ENCODE results near the gene PCSK4. TPM values are rescaled to one million over a fixed set of nuclear protein-coding genes. Genes with fewer than 3 reads are reported as not detected.

The PCSK4 gene
- polyA plus RNA-seq, 1 of the 3 experiments (the other 2 are of a cell fraction): 6.6 TPM

DNA sequence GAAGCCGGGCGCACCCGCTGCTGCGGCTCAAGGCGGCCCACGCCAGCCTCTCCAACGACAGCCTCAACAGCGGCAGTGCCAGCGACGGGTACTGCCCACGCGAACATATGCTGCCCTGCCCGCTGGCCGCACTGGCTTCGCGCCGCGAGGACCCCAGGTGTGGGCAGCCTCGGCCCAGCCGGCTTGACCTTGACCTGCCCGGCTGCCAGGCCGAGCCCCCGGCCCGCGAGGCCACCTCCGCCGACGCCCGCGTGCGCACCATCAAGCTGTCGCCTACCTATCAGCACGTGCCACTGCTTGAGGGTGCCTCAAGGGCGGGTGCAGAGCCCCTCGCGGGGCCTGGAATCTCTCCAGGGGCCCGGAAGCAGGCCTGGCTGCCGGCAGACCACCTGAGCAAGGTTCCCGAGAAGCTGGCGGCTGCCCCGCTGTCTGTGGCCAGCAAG, 24.1 kb downstream of the PCSK4 start:
- Histone ChIP-seq H4K20me1 (ENCODE audit: insufficient read depth) (0 out of 2 replicates have a peak, but pooled peaks cover 4% of the 10 kb centered on the region), H3K9me2 (no peaks in the 10 kb centered on the region), H3K36me3 (replicated peaks in 1 of 2; ENCODE audit: control insufficient read depth in 1 of 2, insufficient read depth in 2 of 2, low read length in 1 of 2) (peaks cover 0 to 20% of the 10 kb centered on the region in 2 experiments), H3K4me3 (ENCODE audit: low read depth in 2 of 2, low read length in 1 of 2) (no peak overlapping the region), H3K79me2 (ENCODE audit: insufficient read depth) (peaks cover 2% of the 10 kb centered on the region; the same call in 1 of the 2 replicates), H3K9me3 (no peaks in the 10 kb centered on the region), H3K27ac (ENCODE audit: low read depth in 2 of 2, low read length in 1 of 2) (no peak overlapping the region), H3K4me2 (no peak overlapping the region), H2AFZ (ENCODE audit: low read depth) (no peak overlapping the region), H3F3A (replicated peaks; ENCODE audit: insufficient read depth) (peaks cover 3% of the 10 kb centered on the region), H3K27me3 (ENCODE audit: insufficient read depth) (no peaks in the 10 kb centered on the region), H3K4me1 (ENCODE audit: control insufficient read depth in 1 of 2, insufficient read depth in 2 of 2, low read depth in 1 of 2, low read length in 1 of 2) (no peaks in the 10 kb centered on the region), H3K9ac (no peak overlapping the region)
- CTCF ChIA-PET: interaction anchor here (0.6 to 1.2 kb wide), 2 partner anchors 12 to 21 kb away, joined by 3 read pairs; no protein-coding TSS in a partner anchor
- no peak for DNase-seq
- WGBS (ENCODE audit: low lambda C conversion rate): 80% methylated on average over 3 of the region's 41 CpGs
- TF ChIP-seq MAX (IDR thresholded peaks at IDR 0.05; ENCODE audit: low read depth): no peak
- POLR2A ChIA-PET: interaction anchor here (1.4 kb wide), 1 partner anchor 22 kb away, joined by 3 read pairs; no protein-coding TSS in a partner anchor

DNA sequence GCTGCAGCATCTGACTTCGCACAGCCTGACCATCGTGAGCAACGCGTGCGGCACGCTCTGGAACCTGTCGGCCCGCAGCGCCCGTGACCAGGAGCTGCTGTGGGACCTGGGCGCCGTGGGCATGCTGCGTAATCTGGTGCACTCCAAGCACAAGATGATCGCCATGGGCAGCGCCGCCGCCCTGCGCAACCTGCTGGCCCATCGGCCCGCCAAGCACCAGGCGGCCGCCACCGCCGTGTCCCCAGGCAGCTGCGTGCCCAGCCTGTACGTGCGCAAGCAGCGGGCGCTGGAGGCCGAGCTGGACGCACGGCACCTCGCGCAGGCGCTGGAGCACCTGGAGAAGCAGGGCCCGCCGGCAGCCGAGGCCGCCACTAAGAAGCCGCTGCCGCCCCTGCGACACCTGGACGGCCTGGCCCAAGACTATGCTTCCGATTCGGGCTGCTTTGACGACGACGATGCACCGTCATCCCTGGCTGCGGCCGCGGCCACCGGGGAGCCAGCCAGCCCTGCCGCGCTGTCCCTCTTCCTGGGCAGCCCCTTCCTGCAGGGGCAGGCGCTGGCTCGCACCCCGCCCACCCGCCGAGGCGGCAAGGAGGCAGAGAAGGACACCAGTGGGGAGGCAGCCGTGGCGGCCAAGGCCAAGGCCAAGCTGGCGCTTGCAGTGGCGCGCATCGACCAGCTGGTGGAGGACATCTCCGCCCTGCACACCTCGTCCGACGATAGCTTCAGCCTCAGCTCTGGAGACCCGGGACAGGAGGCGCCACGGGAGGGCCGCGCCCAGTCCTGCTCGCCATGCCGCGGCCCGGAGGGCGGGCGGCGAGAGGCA, 24.7 kb downstream of the PCSK4 start:
- 0 out of 2 replicates have a peak, but pooled peaks cover 4% of the 10 kb centered on the region for H4K20me1 ChIP-seq (ENCODE audit: insufficient read depth)
- ChIA-PET POLR2A (interaction anchor here (0.7 kb wide), 1 partner anchor 11 kb away, joined by 5 read pairs; no protein-coding TSS in a partner anchor), CTCF (interaction anchor here (0.6 to 1.2 kb wide), 2 partner anchors 11 to 20 kb away, joined by 3 read pairs; no protein-coding TSS in a partner anchor)
- H3K27me3 ChIP-seq (ENCODE audit: insufficient read depth): no peaks in the 10 kb centered on the region
- no peaks in the 10 kb centered on the region for H3K9me3 ChIP-seq
- WGBS (ENCODE audit: low lambda C conversion rate): 96% methylated on average over 18 of the region's 83 CpGs
- H3K4me1 ChIP-seq (ENCODE audit: control insufficient read depth in 1 of 2, insufficient read depth in 2 of 2, low read depth in 1 of 2, low read length in 1 of 2): no peaks in the 10 kb centered on the region
- H3K79me2 ChIP-seq (ENCODE audit: insufficient read depth): no peaks in the 10 kb centered on the region
- peaks cover 3% of the 10 kb centered on the region for H3F3A ChIP-seq (replicated peaks; ENCODE audit: insufficient read depth)
- H2AFZ ChIP-seq (ENCODE audit: low read depth): no peak overlapping the region
- no peak overlapping the region for H3K4me2 ChIP-seq
- H3K36me3 ChIP-seq (replicated peaks in 1 of 2; ENCODE audit: control insufficient read depth in 1 of 2, insufficient read depth in 2 of 2, low read length in 1 of 2): peaks cover 4 to 24% of the 10 kb centered on the region in 2 experiments
- H3K27ac ChIP-seq (ENCODE audit: low read depth in 2 of 2, low read length in 1 of 2): no peak overlapping the region
- DNase-seq: no peak
- H3K4me3 ChIP-seq (ENCODE audit: low read depth in 2 of 2, low read length in 1 of 2): no peak overlapping the region
- H3K9me2 ChIP-seq: no peaks in the 10 kb centered on the region
- no peak overlapping the region for H3K9ac ChIP-seq
- TF ChIP-seq POLR2AphosphoS5 (IDR thresholded peaks at IDR 0.05; ENCODE audit: low read depth, low read length): no peak
- TF ChIP-seq JUND (IDR thresholded peaks at IDR 0.05): no peak
- no peak for TF ChIP-seq SMC3 (IDR thresholded peaks at IDR 0.05; ENCODE audit: low read depth, low read length)
- TF ChIP-seq USF1 (IDR thresholded peaks at IDR 0.05; ENCODE audit: borderline replicate concordance, low read depth): no peak
- no peak for TF ChIP-seq MAX (IDR thresholded peaks at IDR 0.05; ENCODE audit: low read depth)
- TF ChIP-seq RXRA (IDR thresholded peaks at IDR 0.05; ENCODE audit: borderline replicate concordance, low read depth): no peak
- no peak for TF ChIP-seq RAD21 (IDR thresholded peaks at IDR 0.05; ENCODE audit: low read length)
- no peak for TF ChIP-seq ZBTB33 (IDR thresholded peaks at IDR 0.05; ENCODE audit: borderline replicate concordance, low read depth)
- no peak for TF ChIP-seq FOXJ3 (CRISPR knock-in tag; IDR thresholded peaks at IDR 0.05)
- no peak for TF ChIP-seq FOXM1 (IDR thresholded peaks at IDR 0.05; ENCODE audit: low read depth)
- TF ChIP-seq USF2 (IDR thresholded peaks at IDR 0.05; ENCODE audit: borderline replicate concordance, low read depth, low read length): no peak
- TF ChIP-seq GABPA (IDR thresholded peaks at IDR 0.05; ENCODE audit: low read depth): no peak
- TF ChIP-seq, protein P1, sequence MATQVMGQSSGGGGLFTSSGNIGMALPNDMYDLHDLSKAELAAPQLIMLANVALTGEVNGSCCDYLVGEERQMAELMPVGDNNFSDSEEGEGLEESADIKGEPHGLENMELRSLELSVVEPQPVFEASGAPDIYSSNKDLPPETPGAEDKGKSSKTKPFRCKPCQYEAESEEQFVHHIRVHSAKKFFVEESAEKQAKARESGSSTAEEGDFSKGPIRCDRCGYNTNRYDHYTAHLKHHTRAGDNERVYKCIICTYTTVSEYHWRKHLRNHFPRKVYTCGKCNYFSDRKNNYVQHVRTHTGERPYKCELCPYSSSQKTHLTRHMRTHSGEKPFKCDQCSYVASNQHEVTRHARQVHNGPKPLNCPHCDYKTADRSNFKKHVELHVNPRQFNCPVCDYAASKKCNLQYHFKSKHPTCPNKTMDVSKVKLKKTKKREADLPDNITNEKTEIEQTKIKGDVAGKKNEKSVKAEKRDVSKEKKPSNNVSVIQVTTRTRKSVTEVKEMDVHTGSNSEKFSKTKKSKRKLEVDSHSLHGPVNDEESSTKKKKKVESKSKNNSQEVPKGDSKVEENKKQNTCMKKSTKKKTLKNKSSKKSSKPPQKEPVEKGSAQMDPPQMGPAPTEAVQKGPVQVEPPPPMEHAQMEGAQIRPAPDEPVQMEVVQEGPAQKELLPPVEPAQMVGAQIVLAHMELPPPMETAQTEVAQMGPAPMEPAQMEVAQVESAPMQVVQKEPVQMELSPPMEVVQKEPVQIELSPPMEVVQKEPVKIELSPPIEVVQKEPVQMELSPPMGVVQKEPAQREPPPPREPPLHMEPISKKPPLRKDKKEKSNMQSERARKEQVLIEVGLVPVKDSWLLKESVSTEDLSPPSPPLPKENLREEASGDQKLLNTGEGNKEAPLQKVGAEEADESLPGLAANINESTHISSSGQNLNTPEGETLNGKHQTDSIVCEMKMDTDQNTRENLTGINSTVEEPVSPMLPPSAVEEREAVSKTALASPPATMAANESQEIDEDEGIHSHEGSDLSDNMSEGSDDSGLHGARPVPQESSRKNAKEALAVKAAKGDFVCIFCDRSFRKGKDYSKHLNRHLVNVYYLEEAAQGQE (IDR thresholded peaks at IDR 0.05; ENCODE audit: low read depth, low read length): no peak
- no peak for TF ChIP-seq NFIC (IDR thresholded peaks at IDR 0.05; ENCODE audit: borderline replicate concordance)
- TF ChIP-seq TEAD4 (IDR thresholded peaks at IDR 0.05; ENCODE audit: borderline replicate concordance, insufficient read depth): no peak
- TF ChIP-seq FOSL2 (IDR thresholded peaks at IDR 0.05; ENCODE audit: borderline replicate concordance, low read depth): no peak

Data from SK-N-SH (cell line).